Kasumi-1 (cell line): ENCODE results near the gene HECTD4.
A peak's percentile ranks its signal among the peaks of the same experiment; 100 is the strongest.
"Not testable (repeated sequence)": the region's sequence is repeated elsewhere in the genome, so short reads cannot be mapped to it uniquely, and the experiment has no call there.

Experiments
- DNase-seq, 2 experiments: peaks; one replicate each; lab custom pipeline; 2025; lab: John Stamatoyannopoulos, UW

The HECTD4 gene

DNA sequence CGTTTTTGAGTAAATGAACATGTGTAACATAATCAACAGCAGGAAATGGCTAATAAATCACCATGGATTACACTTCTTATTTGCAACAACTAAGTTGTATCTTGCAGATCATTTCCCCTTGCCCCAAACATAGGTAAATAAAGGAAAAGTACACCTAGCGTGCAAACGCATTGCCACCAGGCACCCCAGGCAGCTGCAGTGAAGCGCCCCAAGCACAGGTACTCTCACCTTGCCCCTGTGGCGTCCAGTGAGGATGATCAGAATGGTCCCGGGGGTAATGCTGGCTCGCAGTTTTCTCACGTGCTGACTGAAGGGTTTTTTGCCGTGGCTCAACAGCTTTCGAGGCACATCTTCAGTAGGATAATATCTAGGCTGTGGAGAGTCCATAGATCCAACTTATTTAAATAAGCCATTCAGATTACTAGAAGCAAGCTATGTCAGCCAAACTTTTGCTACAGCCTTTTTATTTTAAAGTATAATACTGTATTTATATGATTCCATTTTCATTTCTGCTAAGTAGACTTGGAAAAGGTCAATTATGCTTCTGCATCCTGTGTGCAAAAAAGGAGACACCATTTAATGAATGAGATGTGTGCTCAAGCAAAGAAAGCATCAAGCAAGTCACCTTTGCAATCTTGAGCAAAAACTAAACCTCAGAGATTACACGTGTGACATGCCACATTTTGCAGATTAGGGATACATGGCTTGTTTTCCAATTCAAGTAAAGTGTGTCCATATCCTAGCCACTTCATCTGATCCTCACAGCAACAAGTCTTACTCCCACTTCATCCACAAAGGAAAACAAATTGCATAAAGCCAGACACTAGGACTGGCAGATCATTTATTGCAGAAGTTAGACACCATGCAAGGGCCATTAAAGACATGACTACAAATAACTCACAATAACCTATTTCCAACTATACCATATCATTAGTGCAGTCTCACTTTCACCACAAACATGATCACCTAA lies 24.6 kb upstream of the HECTD4 start:
- DNase-seq = no peak

DNA sequence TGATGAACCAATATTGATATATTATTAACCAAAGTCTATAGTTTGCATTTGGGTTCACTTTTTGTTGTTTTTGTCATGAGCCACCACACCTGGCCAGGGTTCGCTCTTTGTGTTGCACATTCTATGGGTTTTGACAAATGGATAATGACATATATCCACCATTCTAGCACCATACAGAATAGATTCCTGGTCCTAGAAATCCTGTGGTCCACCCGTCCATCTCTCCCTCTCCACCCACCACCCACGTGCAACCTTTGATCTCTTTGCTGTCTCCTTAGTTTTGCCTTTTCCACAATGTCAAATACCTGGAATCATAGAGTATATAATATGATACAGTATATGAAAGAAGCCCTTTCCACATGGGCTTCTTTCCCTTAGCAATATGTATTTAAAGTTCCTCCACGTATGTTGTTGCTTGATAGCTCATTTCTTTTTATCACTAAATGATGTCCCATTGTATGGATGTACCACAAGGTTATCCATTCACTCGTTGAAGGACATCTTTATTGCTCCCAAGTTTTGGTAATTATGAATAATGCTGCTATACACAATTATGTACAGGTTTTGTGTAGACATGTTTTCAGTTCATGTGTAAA lies 19.8 kb upstream of the HECTD4 start:
- DNase-seq = no peak

DNA sequence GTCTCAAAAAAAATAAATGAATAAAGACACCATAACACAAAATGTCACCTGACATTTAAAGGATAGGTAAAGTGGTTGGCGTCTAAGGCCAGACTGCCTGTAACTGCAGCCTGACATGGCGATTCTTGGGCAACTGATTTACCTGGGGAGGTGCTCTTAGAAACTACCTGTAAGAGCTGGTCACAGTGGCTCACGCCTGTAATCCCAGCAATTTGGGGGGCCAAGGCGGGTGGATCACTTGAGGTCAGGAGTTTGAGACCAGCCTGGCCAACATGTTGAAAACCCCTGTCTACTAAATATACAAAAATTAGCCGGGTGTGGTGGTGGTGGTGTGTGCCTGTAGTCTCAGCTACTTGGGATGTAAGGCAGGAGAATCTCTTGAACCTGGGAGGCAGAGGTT lies 18.8 kb upstream of the HECTD4 start:
- no peak for DNase-seq

DNA sequence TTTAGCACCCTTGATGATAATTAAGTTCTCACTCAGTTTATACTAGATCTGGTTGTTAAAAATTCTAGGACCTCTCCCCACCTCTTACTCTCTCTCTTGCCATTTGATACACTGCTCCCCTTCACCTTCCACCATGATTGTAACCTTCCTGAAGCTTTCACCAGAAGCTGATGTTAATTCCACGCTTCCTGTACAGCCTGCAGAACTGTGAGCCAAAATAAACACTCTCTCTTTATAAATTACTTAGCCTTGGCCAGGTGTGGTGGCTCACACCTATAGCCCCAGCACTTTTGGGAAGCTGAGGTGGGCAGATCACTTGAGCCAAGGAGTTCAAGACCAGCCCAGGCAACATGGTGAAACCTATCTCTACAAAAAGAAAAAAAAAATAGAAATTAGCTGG lies 11.1 kb upstream of the HECTD4 start:
- no peak for DNase-seq

DNA sequence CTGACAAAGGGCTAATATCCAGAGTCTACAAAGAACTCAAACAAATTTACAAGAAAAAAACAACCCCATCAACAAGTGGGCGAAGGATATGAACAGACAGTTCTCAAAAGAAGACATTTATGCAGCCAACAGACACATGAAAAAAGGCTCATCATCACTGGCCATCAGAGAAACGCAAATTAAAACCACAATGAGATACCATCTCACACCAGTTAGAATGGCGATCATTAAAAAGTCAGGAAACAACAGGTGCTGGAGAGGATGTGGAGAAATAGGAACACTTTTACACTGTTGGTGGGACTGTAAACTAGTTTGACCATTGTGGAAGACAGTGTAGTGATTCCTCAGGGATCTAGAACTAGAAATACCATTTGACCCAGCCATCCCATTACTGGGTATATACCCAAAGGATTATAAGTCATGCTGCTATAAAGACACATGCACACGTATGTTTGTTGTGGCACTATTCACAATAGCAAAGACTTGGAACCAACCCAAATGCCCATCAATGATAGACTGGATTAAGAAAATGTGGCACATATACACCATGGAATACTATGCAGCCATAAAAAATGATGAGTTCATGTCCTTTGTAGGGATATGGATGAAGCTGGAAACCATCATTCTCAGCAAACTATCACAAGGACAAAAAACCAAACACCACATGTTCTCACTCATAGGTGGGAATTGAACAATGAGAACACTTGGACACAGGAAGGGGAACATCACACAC lies 7.9 kb upstream of the HECTD4 start:
- not testable (repeated sequence) for DNase-seq

DNA sequence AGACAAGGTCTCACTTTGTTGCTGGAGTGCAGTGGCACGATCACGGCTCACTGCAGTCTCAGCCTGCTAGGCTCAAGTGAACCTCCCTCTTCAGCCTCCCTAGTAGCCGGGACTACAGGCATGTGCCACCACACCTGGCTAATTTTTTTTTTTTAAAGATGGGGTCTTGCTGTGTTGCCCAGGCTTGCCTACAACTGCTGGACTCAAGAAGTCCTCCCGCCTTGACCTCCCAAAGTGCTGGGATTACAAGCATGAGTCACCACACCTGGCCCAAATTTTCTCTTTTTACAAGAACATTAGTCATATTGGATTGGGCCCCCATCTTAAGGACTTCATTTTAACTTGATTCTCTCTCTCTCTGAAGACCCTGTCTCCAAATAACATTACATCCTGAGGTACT lies 7.0 kb upstream of the HECTD4 start:
- no peak for DNase-seq

DNA sequence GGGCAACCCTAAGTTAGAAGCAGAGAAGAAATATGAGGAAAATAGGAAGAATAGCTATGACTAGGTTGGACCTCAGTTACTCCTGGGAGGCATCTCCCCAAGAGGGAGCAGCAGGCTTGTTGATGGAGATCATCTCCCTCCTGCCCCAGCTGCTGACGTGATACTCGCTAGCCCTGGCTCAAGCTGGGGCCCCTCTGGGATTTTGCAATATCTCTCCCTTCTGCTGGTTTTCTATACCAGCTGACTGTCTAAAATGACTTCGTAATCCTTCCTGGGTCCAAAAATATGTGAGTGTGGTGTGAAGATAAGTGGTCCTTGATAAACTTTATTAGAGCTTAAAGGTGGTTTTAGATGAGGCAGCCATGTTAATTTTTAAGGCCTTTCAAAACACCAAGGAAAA lies 4.5 kb upstream of the HECTD4 start:
- peak; percentile 28 to 38 for DNase-seq

DNA sequence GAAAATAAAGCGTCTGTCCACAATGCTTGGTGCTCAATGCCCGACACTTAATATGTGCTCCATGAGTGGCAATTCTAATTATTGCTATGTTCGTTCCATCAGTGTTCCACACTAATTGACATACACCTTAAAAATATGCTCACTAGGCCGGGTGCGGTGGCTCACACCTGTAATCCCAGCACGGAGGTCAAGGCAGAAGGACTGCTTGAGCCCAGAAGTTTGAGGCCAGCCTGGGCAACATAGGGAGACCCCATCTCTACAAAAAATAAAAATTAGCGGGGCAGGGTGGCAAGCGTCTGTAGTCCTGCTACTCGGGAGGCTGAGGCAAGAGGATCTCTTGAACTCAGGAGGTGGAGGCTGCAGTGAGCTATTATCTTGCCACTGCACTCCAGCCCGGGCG lies 635 bp upstream of the HECTD4 start:
- DNase-seq = no peak

DNA sequence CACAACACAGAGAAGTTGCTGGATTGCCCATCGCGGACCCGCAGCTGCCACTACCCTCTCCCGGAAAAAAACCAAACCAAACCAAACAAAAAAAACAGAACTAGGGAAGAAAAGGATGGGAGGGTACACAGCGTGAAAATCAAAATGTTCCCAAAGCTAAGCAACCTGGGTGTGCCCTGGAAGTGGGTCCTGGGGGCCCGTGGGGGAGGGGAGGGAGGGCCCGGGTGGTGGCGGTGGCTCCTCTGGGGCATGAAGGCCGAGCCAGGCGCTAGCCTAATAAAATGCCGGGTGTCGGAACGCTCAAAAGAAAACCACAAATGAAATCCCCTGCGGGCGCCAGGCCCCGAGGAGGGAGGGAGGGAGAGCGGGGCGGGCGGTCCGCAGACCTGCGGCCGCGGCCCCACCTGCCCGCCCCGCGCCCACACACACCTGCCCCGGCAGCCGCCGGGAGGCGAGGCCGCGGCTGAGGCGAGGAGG lies 787 bp downstream of the HECTD4 start:
- DNase-seq = no peak

DNA sequence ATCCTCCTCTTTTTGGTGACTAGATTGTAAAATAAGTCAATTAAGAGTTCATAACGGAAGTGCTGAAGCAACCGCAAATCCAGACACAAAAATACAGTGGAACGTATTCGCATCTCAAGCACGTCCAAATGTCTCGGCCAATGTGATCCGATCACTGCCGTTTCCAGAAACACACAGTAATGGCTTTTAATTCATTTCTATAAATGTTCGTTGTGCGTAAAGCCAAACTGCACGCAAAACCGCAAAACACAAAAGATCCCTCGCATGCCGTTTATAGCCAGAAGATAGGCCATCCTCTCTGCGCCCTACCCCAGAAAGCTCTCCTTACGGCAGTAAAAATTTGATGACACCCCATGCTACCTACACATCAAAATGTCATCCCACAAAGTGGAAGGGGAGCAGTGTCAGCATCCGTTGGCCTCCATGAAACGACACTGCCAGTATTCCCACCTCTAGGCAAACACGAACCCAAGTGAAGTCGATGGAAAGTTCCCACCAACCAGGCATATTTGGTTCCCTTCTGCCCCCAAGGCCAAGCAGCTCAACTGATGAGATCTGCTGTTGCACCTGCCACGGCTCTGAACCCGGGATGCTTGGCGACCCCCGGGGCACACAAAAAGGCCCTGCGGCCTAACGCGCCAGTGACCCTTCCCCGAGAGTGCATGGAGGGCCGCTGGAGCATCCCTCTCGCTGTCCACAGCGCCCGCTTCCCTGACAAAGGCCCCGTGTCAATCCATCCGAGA lies 1.4 kb downstream of the HECTD4 start:
- no peak for DNase-seq

DNA sequence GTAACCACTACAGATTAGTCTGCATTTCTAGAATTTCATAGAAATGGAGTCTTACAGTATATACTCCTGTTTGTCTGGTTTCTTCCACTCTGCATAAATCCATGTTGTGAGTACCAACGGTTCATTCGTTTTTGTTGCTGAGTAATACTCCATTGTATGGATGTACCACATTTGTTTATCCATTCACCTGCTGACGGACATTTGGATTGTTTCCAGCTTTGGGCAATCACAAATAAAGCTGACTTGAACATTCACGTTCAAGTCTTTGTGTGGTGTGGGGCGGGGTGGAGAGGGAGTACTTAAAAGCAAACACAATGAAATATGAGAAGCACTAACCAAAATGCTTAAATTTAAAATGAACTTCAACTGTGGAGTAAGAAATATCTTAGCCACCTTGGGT lies 7.1 kb downstream of the HECTD4 start:
- DNase-seq = no peak

DNA sequence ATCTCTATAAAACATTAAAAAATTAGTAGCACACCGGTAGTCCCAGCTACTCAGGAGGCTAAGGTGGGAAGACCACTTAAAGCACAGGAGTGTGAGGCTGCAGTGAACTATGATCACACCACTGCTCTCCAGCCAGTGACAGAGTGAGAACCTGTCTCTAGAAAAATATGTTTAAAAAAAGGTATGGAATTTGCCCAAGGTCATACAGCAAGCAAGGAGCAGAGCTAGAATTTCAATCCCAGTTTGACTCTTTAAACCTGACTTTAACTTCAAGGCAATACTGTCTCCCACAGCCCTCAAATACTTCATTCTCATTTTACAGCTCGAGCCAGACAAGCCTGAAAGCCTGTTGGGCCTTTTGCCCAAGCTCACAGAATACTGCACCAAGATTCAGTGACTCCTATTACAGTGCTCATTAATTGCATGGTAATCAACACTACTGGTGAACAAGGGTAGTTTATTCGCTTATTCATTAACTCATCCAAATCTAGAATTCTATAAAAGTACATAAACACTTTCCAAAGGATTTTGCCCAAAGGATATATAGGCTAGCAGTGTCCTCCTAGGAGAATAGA lies 8.0 kb downstream of the HECTD4 start:
- DNase-seq = no peak

DNA sequence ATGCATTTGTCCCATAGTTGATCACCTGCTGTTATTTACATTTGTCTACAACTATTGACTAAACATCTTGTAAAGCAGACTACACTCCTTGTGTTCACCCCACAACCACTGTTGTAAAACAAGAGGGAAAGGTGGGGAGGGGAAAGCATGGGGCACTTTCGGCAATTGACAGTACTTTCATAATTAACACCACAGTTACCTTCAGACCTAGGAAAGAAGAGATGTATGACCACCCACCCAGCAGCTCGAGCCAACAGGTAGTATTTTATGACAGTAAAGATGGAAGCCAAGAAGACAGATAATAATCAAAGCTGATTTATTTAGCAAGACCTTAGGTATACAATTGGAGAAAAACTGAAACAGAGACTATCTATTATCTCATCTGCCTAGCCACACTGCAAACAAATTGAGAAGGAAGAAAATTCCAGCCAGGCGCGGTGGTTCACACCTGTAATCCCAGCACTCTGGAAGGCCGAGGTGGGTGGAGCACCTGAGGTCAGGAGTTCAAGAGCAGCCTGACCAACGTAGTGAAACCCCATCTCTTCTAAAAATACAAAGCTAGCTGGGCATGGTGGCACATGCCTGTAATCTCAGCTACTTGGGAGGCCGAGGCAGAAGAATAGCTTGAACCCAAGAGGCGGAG lies 11.2 kb downstream of the HECTD4 start:
- no peak for DNase-seq

DNA sequence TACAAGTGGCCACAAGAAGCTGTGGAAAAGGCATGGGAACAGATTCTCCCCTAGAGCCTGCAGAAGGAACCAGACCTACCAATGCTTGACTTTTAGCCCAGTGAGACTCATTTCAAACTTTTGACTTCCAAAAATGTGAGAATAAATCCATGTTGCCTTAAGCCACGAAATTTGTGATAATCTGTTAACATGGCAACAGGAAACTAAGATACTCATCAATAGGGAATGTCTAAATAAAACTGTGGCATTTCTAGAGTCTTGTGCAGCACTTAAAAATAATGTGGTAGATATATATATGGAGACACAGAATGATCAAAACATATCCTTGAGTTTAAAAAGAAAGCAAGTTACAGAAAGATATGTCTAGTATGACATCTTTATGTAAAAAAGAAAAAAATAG lies 12.0 kb downstream of the HECTD4 start:
- no peak for DNase-seq

DNA sequence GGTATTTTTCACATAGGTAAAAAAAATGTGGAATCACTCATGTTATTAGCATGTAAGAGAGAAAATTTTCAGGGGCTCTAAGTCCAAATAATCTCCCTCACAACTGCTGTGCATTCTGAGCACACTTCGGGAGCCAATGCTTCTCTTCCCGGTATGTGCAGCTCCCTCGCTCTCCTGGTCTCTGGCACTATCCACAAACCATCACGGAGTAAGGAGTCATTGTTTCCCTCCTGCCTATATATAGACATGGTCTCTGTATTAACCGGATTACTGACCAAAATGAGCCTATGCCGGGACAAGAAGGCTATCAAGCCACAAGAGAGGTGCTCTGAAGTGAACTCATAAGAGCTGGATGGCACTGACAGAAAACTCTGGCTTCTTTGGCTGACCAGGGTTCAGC lies 13.4 kb downstream of the HECTD4 start:
- DNase-seq = no peak

DNA sequence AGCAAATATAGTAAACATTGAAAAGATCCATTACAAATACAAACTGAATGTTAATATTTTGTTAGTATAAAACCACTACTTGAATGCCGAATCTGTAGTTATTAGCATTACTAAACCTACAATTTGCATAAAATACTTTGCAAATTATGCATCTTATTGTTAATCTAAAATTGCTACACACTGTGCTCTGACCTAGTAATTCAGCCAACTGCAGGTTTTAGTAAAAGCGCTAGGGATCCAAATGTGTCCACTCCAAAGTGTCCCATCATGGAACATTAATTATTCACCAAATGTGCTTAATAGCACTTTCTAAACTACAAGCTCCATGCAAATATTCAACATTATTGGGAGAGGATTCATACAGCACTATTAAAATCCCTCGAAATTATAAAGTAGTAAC lies 14.3 kb downstream of the HECTD4 start:
- no peak for DNase-seq

DNA sequence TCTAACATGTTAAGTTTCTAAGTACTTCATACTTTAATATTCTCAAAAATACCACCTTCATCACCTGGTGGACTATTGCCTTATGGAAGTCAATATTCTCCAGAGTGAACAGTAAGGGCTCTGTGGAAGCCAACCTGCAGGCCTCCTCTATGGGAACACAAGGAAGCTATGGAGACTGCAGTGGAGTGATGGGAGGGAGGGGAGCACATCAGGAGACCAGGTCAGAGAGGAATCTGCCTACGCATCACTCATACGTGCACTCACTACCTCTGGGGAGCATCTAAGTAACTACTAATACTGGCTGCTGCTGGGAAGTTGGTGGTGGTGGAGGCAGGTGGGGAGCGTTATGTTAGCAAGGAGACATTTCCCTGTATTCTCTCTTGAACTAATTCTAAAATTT lies 19.9 kb downstream of the HECTD4 start:
- DNase-seq = no peak

DNA sequence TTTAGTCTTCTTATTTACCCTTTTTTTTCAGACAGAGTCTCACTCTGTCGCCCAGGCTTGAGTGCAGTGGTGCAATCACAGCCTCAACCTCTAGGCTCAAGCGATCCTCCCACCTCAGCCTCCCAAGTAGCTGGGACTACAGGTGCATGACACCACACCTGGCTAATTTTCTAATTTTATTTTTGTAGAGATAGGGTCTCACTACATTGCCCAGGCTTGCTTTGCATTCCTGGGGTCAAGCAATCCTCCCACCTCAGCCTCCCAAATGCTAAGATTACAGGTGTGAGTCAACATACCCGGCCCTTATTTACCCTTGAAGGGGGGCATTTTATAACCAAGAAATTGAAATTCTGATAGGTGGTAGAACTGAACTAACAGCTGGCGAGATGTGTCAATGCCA lies 21.0 kb downstream of the HECTD4 start:
- DNase-seq = no peak

DNA sequence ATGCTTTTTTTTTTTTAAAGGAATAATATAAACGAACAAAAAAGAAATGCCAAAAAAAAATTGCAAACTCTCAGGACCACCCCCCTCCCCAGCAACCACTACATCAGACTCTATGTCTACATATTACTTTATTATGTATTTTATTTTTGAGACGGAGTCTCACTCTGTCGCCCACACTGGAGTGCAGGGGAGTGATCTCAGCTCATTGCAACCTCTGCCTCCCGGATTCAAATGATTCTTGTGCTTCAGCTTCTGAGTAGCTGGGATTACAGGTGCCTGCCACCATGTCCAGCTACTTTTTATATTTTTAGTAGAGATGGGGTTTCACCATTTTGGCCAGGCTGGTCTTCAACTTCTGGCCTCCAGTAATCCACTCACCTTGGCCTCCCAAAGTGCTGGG lies 22.9 kb downstream of the HECTD4 start:
- DNase-seq = no peak

DNA sequence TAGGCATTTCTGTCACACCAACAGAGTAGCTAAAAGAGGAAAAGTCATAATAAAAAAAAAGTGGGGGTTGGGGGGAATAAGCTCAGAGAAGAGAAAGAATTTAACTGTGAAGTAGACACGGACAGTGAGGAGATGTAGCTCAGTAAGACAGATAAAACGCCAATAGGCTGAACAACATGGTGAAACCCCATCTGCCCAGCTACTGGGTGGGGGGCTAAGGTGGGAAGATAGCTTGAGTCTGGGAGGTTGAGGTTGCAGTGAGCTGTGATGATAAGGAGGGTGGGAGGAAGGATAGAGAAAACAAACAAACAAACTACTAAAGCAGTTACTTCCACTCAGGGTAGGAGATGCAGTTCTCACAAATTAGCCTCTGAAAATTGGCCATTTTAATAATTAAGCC lies 25.0 kb downstream of the HECTD4 start:
- DNase-seq = no peak

DNA sequence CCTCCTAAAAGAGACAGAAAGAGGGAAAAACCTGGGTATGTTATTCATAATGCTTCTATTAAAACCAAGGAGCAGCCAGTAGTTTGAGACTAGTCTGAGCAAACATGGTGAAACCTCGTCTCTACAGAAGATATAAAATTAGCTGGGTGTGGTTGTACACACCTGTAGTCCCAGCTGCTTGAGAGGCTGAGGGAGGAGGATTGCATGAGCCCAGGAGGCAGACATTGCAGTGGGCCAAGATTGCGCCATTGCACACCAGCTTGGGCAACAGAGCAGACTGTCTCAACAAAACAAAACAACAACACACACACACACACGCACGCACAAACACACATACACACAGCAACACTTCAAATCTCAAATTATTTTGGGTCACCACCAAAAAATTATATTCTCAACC lies 27.8 kb downstream of the HECTD4 start:
- no peak for DNase-seq
